GM12891 (cell line): ENCODE data around the gene SLC38A10.

Source experiments
- POLR2A ChIP-seq: IDR thresholded peaks from 2 replicates; pipeline ENCODE4 v1.6.1; 2011; ENCODE audit warnings: low read depth, low read length, control low read depth
- POLR2AphosphoS5 ChIP-seq: IDR thresholded peaks from 2 replicates; pipeline ENCODE4 v1.6.1; 2011; ENCODE audit warnings: low read depth, low read length, control low read depth
- POU2F2 ChIP-seq: IDR thresholded peaks from 2 replicates; pipeline ENCODE4 v1.6.1; 2011; ENCODE audit warnings: low read depth, mild to moderate bottlenecking, control low read depth, low read length, moderate library complexity
- SPI1 ChIP-seq: IDR thresholded peaks from 2 replicates; pipeline ENCODE4 v1.6.1; 2011; ENCODE audit warnings: low read depth, low read length, control low read depth
- TAF1 ChIP-seq: IDR thresholded peaks from 2 replicates; pipeline ENCODE4 v1.6.1; 2011; ENCODE audit warnings: low read depth, low read length, control low read depth

DNA sequence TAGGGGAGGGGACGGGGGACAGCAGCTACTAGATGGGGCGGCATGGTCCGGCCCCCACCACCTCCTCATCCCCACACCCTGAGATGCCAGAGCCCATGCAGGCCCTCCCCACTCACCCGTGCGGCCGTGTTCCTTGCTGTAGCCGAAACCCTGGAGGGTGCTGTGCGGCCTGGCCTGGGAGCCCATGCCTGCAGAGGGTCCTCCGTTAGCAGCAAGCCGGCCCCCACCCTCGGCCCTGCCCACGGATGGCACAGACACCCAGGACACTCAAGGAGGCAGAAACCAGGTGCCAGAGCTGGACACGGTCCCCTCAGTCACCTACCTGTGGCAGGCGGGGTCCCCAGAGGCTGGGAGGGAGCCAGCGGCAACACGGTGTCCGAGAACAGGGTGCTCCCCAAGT lies 61.8 kb downstream of the SLC38A10 start:
- TF ChIP-seq TAF1 = no peak
- TF ChIP-seq SPI1 = no peak
- no peak for TF ChIP-seq POLR2A
- TF ChIP-seq POLR2AphosphoS5 = no peak
- no peak for TF ChIP-seq POU2F2
